Right ventricle myocardium inferior (tissue), 1 donor: ENCODE data around the gene CHAD. TPM values are rescaled to one million over a fixed set of nuclear protein-coding genes. Genes with fewer than 3 reads are reported as not detected.
A peak's percentile ranks its signal among the peaks of the same experiment; 100 is the strongest.

ENCODE experiments used
- ATAC-seq: fragments of 200-7000 bp; cut with Tn5 transposase; one replicate; pipeline ENCODE4 v1.9.1; 2020; ENCODE audit warnings: mild to moderate bottlenecking, moderate library complexity
- DNase-seq: peaks from one replicate; pipeline ENCODE4 v3.0.0; 2021; ENCODE audit errors: missing footprints
- intact Hi-C: fragments of 100-400 bp; cut with DNase I; formaldehyde crosslinking; loops from one replicate; pipeline ENCODE4 v1.11.0; 2022
- total RNA-seq: library from RNA; stranded (reverse); fragmentation: NEBNext Ultra II Directional; extraction: Animal tissue kit (Norgen Biotek cat#: 25700); gene quantifications from one replicate; pipeline ENCODE4 v1.2.1, GENCODE V29; 2021
- donor health status: DM: no; HTN: yes; CAD: no; lungs with severe emphysema.

CHAD gene
- total RNA-seq, 1 donor from 2014 or later, result 0.16 TPM

DNA sequence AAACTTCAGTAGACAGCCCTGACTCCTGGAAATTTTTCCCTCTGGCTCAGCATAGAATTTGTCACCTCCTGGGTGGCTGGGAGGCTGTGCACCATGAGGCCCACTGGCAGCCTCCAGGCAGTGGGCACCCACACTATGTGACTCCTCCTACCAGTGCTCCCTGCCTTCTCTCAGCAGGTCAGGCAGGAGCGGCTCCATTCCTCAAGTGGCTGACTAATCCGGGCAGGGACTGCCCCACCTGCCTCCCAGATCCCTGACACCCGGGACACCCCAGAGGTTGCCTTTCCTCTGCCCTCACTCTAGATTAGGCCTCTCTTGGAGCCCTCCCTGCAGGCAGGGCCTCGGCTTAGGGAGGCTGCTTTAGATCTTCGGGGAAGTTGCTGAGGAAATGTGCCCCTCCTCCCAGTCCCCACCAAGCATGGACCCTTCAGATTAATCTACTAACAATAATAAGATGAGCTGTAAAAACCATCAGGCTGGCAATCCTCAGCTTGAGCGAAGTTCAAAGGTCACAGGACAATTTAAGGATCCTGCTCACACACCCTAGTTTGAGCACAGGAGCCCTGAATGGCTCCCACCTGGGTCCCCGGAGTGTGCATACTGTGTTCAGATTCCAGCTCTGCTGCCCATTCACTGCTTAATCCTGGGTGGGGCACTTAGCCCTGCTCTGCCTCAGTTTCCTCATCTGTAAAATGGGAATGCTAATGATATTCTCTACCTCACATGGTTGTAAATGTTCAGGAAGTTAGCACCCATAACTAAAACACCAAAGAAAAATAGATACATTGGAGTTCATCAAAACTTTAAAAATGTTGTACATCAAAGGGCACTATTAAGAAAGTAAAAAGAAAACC, 29.6 kb upstream of the CHAD start:
- no peak for ATAC-seq
- intact Hi-C loops, result no loop called here
- no peak for DNase-seq

DNA sequence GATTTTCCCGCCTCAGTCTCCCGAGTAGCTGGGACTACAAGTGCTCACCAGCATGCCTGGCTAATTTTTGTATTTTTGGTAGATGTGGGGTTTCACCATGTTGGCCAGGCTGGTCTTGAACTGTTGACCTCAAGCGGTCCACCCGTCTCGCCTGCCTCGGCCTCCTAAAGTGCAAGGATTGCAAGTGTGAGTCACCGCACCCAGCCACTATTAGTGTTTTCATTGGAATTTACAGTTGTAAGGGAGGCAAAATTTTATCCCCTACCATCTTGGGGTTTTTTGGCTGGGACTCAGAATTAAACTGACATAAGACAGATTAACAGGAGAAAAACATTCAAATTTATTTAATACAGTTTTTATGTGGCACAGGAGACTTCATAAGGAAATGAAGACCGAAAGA, 27.2 kb upstream of the CHAD start:
- intact Hi-C loops, result no loop called here
- DNase-seq (no peak), ATAC-seq (no peak)

DNA sequence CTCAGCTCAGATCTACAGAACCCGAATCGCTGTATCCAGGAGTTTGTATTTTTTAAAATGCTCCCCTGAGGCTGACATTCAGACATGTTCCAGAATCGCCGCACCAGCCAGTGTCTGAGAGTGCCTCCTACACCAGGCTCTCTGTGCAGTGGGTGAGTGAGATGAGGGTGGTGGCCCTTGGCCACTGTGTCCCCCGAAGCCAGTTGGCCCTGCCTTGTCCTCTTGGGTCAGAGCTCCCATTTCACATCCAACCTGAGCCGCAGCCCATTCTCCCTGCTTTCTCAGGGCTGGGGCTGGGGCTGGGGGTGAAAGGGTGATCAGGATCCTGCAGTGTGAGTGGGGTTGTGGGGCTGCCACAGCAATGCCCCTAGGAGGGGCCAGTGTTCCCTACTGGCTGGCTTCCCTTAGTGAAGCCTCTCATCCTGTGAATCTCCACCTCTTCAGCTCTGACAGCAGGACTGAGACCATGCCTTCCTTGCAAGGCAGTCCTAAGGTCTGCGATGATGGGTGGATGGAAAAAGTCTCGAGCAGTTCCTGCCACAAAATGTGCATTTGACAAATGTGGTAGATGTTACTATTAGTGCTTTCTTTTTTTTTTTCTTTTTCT, 26.6 kb upstream of the CHAD start:
- no peak for ATAC-seq
- intact Hi-C loops, result no loop called here
- DNase-seq, result no peak

DNA sequence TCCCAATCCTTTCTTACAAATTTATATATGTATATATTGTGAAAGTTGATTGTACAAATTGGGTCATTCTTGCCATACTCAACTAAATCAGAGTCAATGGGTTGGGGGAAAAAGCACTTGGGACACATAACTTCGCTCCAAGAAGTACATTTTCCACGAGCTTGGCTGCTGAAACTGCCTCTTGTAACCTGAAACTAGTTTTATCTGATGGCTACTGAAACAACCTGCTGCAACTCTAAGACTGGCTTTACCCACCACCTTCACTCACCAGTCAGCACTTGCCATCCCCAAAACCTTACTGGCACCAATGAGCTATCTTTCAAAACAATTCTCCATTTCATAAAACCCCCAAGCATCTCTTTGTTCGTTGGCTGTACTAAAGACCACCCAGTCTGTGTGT, 25.1 kb upstream of the CHAD start:
- DNase-seq, result no peak
- intact Hi-C loops, result no loop called here
- ATAC-seq, result no peak

DNA sequence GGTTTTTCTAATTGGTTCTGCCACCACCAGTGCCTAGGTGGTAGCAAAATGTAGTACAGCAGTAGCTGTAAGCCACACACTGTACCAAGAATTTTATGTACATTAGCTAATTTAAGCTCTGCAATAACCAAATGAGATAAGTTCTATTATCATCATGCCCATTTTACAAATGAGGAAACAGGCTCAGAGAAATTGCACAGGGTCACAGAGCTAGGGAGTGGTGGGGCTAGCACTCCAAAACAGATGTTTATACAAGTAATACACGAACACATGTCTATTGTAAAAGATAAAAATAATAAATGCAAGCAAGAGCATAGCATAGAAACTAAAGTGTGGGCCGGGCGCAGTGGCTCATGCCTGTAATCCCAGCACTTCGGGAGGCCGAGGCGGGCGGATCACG, 23.5 kb upstream of the CHAD start:
- DNase-seq, result no peak
- intact Hi-C loops, result no loop called here
- no peak for ATAC-seq

DNA sequence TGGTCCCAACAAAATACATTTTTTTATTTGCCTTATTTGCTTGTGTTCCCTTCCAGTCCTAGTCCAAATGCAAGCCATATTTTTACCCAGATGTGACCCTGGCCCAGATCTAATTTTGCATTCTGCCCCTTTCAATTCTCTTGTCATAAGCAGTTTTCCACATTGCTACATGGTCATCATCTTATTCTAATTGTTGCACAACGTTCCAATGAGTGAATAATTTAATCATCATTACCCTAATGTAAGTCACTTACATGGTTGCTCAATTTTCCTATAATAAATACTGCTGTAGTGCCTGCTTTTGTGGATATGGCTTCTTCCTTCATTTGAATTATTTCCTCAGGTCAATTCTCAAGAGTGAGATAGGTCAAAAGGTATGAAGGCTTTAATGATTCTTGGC, 22.8 kb upstream of the CHAD start:
- DNase-seq (no peak), ATAC-seq (no peak)
- intact Hi-C loops, result no loop called here

DNA sequence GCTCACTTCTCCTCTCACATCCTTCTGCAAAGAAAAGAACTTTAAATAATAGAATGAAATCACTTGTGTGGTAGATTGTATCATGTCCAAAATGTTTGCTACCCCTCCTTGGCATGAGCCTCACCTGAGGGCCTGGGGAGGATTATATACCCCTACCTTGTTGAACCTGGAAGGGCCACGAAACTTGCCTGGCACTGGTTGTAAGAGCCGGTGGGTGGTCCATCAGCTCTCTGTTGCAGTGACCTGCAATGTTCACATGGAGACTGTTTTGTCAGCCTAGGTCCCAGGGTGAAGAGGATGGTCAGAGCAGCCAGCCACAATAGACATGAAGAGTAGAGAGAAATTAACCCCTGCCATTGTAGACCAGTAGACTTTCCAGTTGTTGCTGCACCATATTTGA, 20.2 kb upstream of the CHAD start:
- intact Hi-C loops, result loop anchor here (10.0 kb wide), 1 partner anchor 196 kb away; no protein-coding TSS in a partner anchor
- ATAC-seq (no peak), DNase-seq (no peak)

DNA sequence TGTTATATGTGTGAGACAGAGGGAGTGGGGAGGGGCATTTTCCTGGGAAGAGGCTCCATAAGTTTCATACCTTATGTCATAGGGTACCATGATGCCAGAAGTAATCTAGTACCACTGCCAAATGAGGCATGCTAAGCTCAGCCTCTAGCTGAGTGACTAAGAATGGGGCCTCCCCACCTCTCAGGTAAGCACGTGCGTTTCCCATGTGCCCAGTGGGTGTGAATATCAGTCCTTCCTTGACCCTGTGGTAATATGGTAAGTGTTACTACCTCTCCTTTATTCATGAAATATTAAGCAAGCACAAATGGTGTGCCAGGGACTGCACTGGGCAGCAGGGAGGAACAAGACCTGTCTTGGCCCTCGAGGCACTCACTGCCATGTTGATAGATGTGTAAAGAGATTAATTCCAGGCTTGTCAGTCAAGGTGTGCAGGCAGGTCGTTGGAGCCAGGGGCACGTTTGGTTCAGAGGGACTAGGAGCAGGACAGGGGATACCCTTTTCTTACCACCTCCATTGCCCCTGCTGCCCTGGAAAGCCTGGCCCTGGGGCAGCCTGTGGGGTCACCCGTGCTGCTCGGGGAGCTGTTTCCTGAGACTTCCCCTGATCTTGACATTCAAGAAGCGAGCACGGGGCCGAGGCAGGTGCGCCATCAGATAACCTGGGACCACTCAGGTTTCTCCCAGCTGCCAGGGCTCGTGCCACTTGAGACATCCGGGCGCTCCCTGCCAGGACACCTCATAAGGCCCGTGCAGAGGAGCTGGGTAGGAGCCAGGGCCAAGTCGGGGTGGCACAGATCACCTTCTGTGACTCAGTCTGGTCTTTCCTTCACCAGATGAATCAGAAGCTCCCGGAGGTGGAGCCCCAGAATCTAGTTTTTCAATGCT, 18.8 kb upstream of the CHAD start:
- ATAC-seq (no peak), DNase-seq (no peak)
- intact Hi-C loops, result loop anchor here (10.0 kb wide), 1 partner anchor 197 kb away; no protein-coding TSS in a partner anchor

DNA sequence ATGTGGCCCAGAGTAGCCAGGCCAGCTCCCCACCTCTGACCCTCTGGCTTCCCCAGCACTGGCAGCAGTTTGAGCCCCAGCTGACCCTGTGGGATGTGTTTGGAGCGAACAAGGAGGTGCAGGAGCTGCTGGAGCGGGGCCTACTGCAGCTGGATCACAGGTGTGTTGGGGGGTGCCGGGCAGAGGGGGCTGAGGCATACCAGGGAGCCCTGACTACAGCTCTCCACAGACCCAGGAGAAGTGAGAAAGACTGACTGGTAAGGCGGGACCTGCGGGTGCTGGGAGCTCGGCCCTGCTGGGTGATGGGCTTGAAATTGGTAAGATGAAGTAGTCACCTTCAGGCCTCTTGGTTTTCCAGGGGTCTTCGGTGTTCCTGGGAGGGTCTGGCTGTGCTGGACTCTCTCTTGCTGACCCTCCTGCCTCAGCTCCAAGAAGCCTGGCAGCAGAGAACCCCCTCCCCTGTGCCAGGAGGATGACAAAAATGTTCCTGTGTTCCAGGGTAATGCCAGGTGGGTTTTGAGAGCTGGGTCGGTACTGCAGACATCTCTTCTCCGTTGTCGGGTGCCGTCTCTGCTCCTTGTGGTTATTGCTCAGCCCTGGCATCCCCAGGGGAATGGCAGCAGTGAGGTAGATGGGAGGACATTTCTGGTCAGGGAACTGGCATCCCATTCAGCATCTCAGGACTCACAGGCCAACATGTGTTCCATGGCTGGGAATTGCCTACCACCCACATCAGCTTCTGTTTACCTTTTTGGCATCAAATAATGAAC, 15.9 kb upstream of the CHAD start:
- intact Hi-C loops, result loop anchor here (10.0 kb wide), 1 partner anchor 200 kb away; no protein-coding TSS in a partner anchor
- ATAC-seq (no peak), DNase-seq (no peak)

DNA sequence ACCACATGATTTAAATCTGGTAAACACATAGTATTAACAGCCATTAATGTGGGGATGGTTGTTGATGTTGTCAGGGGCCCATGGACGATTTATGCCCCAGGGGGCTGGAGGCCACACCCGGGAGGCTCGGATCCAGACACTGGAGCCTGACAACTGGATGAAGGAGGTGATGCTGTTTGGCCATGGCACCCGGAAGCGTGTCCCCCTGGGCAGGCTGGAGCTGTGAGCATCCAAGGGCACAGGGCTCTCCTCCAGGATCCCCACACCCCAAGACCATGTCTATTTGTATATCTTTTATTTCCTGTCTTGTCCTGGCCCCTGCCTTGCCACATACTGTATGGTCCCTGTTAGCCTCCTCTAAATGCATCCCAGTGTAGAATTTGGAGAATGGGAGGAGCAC, 14.6 kb upstream of the CHAD start:
- intact Hi-C loops, result loop anchor here (2.0 to 10.0 kb wide), 3 partner anchors 50 to 202 kb away; partner anchors contain the start of gene EPN3
- DNase-seq, result no peak
- ATAC-seq, result no peak

DNA sequence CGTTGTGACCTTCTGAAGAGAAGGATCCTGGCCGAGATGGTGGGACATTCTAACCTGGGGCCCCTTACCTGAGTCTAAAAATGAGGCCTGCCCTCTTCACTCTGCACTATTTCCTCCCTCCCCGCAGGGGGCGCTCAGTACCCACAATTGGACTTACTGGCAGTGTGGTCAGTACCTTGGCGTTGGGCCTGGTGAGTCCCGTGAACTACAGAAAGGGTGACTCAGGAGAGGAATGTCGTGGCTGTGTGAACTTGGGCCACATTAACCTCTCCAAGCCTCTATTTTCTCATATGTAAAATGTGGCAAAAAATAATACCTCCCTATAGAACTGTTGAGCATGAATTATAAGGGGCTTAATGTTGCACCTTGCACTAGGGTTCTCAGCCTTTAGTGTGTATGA, 13.8 kb upstream of the CHAD start:
- DNase-seq (peak; percentile 95), ATAC-seq (peak; percentile 67)
- intact Hi-C loops, result loop anchor here (1.0 to 10.0 kb wide), 4 partner anchors 50 to 202 kb away; partner anchors contain the start of gene EPN3

DNA sequence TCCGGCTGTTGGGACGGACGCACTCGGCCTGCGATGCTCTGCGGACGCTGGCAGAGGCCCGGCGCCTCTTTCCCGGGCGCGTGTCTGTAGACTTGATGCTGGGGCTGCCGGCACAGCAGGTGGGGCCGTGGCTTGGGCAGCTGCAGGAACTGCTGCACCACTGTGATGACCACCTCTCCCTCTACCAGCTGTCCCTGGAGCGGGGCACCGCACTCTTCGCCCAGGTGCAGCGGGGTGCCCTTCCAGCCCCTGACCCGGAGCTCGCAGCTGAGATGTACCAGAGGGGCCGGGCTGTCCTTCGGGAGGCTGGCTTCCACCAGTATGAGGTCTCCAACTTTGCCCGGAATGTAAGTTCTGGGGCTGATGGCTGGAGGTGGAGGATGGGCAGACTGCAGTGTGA, 13.4 kb upstream of the CHAD start:
- ATAC-seq (no peak), DNase-seq (no peak)
- intact Hi-C loops, result loop anchor here (1.0 to 10.0 kb wide), 4 partner anchors 51 to 203 kb away; partner anchors contain the start of gene EPN3

DNA sequence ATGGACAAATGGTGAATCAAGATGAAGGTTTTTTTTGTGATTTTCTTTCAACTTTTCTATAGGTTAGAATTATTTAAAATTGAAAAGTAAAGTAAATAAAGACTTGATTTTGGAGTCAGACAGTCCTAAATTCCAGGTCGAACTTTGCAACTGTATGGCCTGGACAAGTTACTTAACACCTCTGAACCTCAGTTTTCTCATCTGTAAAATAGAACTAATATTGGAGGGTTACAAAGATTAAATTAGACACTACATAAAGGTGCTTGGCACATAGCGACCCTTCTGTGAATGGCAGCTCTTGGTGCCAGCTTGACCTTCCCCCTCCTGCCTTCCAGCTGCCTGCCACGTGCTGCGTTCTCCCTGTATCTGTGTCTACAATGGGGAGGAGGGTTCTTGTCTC, 13.0 kb upstream of the CHAD start:
- intact Hi-C loops, result loop anchor here (1.0 to 10.0 kb wide), 4 partner anchors 51 to 203 kb away; partner anchors contain the start of gene EPN3
- ATAC-seq (no peak), DNase-seq (no peak)

DNA sequence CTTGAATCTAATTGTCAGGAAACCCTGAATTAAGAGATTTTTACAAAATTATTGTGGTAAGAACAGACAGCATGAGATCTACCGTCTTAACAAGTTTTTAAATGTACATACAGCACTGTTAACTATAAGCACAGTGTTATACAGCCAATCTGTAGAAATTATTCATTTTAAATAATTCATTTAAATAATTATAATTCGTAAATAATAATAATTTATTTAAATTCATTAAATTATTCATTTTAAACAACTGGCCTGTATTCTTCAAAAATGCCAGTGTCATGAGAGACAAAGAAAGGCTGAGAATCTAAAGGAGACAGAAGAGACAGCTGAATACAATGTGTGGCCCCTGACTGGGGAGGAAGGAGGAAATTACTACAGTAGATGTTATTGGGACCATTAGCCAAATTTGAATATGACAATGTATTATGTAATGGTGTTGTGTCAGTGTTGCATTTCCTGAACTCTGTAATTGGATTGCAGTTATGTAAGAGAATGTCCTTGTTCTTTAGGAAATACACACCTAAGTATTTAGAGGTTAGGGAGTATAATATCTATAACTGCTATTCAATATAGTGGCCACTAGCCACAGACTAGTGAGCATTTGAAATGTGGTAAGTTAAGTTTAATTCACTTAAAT, 12.3 kb upstream of the CHAD start:
- intact Hi-C loops, result loop anchor here (10.0 kb wide), 1 partner anchor 204 kb away; no protein-coding TSS in a partner anchor
- DNase-seq, result no peak
- ATAC-seq, result no peak

DNA sequence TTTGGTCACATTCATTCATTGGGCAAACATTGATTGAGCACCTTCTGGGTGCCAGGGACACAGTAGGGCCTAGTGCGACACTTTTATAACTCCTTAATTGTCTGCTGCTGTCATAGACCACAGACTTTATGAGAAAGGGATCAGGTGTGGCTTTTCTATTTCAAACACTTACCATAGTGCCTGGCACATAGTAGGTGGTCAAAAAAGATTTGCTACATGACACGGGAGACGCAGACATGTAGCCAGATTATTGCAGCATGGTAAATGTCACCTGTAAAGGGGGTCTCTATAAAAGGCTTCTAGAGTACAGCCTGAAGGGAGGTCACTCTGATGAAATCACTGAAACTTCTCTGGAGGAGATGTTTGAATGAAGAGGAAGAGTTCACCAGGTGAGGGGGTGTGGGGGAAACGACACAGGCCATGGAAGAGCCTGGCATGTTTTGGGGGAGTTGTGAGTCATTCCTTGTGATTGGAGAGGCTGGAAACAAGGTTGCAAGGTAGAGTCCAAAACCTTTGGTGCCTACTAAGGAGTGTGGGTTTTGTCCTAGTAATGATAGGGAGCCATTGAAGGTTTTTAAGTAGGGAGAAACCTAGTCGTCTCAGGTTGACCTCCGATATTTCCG, 11.6 kb upstream of the CHAD start:
- DNase-seq, result no peak
- no peak for ATAC-seq
- intact Hi-C loops, result loop anchor here (10.0 kb wide), 1 partner anchor 205 kb away; no protein-coding TSS in a partner anchor

DNA sequence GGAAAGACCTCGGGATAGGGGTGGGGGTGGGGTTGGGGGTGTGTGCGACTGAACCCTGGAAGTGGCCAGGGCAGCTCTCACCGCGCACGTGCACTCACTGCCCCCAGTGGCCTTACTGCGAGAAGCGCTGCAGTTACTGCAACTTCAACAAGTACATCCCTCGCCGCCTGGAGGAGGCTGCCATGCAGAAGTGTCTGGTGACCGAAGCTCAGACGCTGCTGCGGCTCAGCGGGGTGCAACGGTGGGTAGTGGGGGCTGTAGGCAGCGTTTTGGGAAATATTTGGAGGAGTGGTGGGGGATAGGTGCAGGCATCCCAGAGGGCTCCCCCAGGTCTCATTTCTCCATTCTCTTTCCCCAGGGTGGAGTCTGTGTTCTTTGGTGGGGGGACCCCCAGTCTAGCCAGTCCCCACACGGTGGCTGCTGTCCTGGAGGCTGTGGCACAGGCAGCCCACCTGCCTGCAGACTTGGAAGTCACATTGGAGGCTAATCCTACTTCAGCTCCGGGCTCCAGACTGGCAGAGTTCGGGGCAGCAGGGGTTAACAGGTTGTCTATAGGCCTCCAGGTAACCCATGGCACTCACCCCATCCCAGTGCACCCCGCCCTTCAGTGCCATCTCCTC, 11.0 kb upstream of the CHAD start:
- DNase-seq (peak; percentile 84), ATAC-seq (peak; percentile 44)
- intact Hi-C loops, result loop anchor here (2.0 to 10.0 kb wide), 3 partner anchors 53 to 205 kb away; partner anchors contain the start of gene ACSF2
